HTR-8/SVneo (cell line): ENCODE results near the gene TUBA1B.
"Not testable (repeated sequence)": the region's sequence is repeated elsewhere in the genome, so short reads cannot be mapped to it uniquely, and the experiment has no call there.

Experiments used
- DNase-seq: peaks from one replicate; pipeline ENCODE4 v3.0.0; 2011; ENCODE audit warnings: low spot score, mixed read lengths; ENCODE audit not compliant: insufficient read length
- FAIRE-seq: peaks from 2 replicates; lab custom pipeline; 2011; peaks lifted over from hg19 to GRCh38; lab: Jason Lieb, UNC

TUBA1B gene

DNA sequence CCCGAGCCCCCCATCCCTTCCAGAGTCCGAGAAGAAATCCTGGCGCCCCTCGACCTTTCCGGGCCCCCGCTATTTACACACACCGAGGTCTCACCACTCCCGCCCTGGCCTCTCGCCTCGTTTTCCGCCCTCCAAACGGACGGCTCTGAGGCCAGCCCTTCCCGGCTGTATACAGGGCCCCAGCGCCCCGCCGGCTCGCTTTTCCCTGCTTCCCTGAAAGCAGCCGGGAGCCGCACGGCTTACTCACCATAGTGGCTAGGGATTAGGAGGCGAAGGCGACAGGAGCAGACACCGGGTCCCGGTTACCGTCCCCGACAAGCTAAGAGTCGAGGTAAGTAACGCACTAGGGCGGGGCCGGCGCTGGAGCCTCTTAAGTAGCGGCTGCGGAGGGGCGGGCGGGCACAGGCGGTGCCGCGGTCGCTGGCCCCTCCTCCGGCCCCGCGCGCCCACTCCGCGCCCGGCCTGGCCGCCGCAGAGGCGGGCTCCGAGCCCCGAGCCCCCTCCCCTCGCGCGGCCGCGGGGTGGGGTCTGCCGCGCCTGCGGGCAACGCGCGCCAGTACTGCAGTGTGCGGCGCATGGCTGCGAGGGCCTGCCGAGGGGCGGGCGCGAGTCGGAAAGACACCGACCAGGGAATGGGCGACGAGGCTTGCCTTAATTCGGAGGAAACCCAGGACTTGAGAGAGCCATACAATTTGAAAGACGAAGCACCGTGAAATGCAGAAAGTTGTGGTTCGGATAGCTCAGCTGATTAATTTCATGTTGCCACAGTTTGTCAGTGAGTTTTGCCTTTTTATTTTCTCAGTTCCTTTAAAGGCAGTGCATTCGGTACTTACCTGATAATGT, at the start of gene TUBA1B:
Gene TUBA1B (minus strand): TSS at position 345 of the 843 bp plus-strand sequence. CDS start 95 bp downstream, at position 250.
- FAIRE-seq, result no peak
- peak; percentile 85 for DNase-seq

DNA sequence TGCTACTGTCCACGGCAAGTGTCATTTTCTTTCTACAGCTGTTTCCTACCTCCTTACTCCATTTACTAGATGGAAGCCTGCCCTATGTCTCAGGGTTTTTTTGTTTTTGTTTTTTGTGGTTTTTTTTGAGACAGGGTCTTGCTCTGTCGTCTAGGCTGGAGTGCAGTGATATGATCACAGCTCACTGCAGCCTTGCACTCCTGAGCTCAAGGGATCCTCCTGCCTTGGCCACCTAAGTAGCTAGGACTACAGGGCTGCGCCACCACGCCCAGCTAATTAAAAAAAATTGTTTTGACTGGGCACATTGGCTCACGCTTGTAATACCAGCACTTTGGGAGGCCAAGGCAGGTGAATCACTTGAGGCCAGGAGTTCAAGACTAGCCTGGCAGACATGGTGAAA, 43.0 kb upstream of the TUBA1B start:
- DNase-seq, result no peak
- no peak for FAIRE-seq

DNA sequence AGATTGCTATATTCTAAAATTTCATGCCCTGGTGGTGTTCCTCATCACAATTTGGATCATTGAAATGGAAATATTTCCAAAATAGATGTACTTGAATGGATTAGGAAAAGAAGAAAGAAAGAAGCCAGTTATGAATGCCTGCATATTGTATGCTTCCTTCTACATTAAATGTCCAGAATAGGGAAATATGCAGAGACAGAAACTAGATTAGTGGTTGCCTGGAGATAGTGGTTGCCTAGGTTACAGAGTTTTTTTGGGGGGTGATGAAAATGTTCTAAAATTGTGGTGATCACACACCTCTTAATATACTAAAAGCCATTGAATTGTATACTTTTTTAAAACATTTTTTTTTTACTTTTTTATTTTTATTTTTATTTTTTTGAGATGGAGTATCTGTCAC, 39.7 kb upstream of the TUBA1B start:
- no peak for DNase-seq
- FAIRE-seq, result no peak

DNA sequence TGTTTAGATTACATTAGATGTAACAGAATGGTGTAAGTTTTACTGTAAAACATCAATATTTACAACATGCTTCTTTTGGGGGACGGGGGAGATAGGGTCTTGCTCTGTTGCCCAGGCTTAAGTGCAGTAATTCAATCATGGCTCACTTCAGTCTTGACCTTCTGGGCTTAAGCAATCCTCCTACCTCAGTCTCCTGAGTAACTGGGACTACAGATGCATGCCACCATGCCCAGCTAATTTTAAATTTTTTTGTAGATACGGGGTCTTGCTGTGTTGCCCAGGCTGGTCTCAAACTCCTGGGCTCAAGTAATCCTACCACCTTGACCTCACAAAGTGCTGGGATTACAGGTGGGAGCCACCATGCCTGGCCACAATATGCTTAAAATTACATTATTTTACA, 33.9 kb upstream of the TUBA1B start:
- DNase-seq, result no peak
- no peak for FAIRE-seq

DNA sequence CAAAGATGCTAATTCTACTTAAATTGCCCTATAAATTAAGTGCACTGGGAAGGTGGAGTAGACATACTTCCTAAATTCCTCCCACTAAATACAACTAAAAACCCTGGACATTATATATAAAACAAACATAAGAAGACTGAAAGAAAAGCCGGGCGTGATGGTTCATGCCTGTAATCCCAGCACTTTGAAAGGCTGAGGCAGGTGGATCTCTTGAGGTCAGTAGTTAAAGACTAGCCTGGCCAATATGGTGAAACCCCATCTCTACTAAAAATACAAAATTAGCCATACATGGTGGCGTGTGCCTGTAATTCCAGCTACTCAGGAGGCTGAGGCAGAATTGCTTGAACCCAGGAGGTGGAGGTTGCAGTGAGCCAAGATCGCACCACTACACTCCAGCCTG, 30.7 kb upstream of the TUBA1B start:
- not testable (repeated sequence) for FAIRE-seq

DNA sequence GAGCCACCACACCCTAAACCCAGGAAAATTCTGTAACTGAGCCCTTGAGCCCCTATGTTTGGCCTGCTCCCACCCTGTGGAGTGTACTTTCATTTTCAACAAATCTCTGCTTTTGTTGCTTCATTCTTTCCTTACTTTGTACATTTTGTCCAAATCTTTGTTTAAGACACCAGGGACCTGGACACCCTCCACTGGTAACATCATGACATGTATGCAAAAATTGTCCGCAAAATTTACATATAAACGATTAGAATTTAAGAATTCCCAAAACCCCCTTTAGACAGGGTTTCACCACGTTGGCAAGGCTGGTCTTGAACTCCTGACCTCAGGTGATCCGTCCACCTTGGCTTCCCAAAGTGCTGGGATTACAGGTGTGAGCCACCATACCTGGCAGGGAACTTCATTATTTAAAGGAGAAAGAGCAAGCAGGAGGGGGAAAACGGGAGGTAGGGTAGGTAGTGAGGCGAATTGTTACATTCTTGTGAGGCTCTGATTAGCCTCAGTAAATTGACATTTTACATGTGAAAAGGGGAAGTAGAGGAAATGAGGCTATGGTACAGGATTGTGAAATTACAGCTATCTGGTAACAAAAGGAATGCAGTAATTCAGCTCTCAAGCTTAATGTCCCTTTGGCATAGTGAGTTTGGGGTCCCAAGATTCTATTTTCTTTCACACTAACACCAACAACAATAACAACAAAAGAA, 30.0 kb upstream of the TUBA1B start:
- FAIRE-seq (no peak), DNase-seq (no peak)

More for the DNA sequence above, 30.7 kb upstream of the TUBA1B start:
- not testable (repeated sequence) for DNase-seq

DNA sequence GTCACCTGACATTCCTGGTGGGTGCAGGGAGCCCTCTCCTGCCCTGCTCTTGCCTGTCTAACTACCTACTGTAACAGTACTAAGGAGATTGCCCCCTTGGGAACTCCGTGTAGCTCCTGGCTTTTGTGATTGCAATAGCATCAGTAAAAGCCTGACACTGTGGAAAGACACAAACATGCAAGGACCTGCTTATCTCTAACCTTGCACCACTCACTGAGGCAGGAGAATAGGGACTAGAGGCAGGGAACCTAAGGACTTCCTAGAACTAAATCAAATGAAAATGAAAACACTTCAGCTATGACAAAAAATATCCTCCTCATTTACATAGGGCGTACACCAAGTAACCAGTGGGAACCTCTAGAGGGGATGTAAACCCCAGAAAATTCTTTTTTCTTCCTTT, 29.2 kb upstream of the TUBA1B start:
- no peak for FAIRE-seq
- no peak for DNase-seq

DNA sequence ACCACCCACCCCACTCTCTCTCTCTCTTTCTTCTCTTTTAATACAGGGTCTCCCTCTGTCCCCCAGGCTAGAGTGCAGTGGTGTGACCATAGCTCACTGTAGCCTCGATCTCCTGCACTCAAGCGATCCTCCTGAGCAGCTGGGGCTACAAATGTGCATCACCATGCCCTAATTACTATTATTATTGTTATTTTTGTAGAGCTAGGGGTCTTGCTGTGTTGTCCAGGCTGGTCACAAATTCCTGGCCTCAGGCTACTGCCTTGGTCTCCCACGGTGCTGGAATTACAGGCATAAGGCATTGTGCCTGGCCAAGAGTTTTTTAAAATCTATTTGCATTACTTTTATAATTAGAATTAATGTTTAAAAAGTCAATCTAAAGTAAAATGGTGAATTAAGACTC, 23.0 kb upstream of the TUBA1B start:
- FAIRE-seq (no peak), DNase-seq (no peak)

DNA sequence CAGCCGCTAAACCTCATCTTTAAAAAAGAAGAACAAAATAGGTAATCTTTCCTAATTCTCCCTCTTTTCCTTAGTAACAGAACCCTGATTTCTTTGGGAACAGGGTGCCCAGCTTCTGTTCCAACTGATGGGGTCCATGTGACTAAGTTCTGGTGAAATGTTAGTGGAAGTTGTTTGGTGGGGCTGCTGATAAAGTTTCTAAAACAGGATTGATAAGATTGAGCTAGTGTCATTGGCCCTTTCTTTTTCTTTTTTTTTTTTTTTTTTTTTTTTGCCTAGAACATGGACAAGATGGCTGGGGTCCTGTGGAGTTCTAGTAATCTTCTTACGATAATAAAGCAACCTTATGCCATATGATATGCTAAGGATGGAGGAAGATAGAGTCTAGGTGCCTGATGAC, 16.2 kb upstream of the TUBA1B start:
- FAIRE-seq (no peak), DNase-seq (no peak)

DNA sequence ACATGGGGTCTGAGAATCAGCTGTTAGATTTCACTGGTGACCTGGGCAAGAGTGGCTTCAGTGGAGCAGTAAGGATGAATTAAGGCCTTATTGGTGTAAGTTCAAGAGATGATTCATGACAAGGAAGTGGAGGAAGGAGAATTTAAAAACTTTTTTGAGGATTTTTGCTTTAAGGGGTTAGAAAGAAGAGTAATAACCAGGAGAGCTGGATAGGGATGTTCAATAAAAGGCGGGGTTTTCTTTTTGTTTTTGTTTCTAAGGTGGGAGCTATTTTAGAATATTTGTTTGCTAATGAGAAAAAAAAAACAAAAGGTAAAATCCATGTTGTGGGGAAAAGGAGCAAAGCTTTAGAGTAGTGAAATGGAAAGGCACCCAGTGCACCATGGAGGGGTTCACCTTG, 15.2 kb upstream of the TUBA1B start:
- DNase-seq (no peak), FAIRE-seq (no peak)

DNA sequence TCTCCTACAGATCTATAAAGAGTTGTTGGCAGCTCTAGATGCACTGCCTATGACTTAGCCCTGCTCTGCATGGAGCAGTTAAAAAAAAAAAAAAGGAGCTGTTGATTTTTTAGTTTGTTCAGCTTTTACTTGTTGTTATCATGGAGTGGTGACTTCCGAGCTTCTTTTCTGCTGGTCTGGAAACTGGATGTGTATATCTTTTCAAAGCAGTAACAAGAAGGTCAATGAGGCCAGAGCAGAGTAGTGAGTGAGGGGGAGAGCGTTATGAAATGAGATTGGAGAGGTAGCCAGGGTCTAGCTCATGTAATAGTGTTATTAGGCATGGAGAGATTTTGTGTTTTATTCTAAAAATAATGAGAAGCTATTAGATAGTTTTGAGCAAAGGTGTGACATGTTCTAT, 13.2 kb upstream of the TUBA1B start:
- FAIRE-seq (no peak), DNase-seq (no peak)

DNA sequence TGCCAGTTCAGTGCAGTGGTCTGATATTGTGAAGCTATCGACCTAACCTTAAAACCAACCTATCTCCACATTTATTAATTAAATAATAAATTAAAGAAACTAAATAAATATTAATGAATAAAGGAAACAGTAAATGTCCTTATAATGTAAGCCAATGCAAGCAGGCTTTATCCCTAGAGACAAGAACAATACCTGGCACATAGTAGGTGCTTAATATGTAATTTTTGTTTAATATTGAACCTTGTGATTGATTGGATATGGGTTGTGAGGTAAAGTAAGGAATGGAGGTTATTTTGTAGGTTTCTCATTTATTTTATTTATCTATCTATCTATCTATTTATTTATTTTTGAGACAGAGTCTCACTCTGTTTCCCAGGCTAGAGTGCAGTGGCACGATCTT, 7.8 kb upstream of the TUBA1B start:
- DNase-seq (no peak), FAIRE-seq (no peak)

DNA sequence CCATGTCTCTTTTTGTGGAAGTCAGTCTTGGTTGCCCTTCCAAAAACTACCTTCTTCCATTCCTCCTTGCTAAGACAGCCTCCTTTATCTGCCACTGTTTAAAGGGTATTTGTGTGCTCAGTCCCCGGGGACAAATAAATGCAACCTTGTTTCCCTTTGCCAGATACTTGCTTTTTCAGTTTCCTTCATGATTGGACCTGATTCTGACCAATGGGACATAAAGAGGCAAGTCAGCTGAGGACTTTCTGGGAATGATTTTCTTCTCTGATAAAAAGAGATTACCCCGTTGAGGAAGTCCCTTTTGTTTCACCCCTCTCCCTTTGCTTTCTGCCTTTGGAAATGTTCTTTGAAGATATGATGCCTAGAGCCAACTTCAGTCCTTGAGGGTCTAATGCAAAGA, 7.4 kb upstream of the TUBA1B start:
- no peak for FAIRE-seq
- no peak for DNase-seq

DNA sequence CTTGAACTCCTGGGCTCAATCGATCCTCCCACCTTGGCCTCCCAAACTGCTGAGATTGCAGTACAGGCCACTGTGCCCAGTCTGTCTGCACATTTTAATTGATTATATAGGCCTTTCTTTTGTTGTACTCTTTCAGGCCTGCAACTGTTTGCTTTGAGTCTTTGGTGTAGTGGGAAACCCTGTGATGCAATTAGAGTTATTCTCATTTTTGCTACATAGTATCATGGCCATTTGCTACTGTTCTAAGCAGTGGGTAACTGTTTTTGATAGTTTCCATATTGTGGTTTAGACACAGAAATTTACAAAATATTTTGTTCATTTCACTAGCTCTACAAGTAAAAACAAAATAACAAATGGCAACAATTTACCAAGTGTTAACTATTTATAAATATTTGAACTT, 6.3 kb upstream of the TUBA1B start:
- DNase-seq (no peak), FAIRE-seq (no peak)

DNA sequence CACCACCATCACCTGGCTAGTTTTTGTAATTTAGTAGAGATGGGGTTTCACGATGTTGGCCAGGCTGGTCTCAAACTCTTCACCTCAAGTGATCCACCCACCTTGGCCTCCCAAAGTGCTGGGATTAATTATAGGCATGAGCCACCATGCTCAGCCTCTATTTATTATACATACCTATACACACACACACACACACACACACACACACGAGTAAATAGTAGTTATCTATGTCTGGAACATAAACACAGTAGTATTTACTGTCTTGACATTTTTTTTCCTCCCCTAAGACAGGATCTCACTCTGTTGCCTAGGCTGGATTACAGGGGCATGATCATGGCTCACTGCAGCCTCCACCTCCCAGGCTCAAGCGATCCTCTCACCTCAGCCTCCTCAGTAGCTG, 5.8 kb upstream of the TUBA1B start:
- DNase-seq, FAIRE-seq: not testable (repeated sequence)

DNA sequence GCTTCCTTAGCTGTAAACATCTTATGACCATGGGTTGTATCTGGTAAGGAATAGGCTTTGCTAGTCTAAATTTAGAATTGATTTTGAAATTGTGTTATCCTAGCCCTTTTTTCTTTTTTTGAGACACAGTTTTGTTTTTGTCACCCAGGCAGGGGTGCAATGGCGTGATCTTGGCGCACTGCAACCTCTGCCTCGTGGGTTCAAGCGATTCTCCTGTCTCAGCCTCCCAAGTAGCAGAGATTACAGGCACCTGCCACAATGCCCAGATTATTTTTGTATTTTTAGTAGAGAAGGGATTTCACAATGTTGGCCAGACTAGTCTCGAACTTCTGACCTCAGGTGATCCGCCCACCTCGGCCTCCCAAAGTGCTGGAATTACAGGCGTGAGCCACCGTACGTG, 2.4 kb upstream of the TUBA1B start:
- no peak for FAIRE-seq

DNA sequence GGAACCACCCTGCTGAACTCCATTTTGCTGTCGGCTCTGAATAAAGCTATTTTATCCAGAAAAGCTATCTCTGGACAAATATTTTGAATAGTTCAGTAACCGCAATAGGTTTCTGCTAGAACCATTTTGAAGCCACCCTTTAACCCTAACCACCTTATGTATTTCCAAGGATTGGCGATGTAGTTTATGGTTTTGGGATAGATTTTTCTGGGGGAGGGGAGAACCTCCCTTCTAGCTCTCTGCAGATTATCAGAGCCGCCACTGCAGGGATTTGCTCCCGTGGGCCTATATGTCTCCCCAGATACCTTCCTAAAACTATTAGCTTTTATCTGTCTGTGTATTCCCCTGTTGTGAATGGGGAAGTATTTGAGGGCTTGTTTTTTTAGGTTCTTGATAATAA, 1.8 kb upstream of the TUBA1B start:
- DNase-seq (no peak), FAIRE-seq (no peak)

More for the DNA sequence above, 2.4 kb upstream of the TUBA1B start:
- no peak for DNase-seq

DNA sequence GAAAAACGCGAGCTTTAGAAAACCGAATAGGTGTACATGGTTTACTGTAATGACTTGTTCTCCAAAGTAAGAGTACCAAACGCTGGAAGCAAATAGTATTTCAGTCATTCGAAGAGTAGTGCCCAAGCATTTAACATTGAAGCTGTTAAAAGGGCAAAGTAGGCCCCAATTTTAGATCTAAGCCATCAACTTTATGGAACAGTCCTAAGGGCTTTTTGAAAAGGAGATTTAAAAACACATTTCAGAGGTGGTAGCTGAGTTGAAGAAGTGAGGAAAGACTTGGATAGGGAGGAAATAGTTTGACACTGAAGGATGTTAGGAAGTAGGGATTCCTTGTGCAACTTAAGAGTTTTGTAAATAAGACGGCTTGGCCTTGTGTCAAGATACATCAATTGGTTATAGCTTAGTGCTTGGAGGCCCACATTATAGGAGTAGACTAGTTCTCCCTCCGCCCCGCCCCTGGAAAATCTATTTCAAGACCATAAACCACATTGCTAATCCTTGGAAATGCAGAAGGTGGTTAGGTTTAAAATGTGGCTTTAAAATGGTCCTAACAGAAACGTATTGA, 783 bp upstream of the TUBA1B start:
- FAIRE-seq (no peak), DNase-seq (no peak)

DNA sequence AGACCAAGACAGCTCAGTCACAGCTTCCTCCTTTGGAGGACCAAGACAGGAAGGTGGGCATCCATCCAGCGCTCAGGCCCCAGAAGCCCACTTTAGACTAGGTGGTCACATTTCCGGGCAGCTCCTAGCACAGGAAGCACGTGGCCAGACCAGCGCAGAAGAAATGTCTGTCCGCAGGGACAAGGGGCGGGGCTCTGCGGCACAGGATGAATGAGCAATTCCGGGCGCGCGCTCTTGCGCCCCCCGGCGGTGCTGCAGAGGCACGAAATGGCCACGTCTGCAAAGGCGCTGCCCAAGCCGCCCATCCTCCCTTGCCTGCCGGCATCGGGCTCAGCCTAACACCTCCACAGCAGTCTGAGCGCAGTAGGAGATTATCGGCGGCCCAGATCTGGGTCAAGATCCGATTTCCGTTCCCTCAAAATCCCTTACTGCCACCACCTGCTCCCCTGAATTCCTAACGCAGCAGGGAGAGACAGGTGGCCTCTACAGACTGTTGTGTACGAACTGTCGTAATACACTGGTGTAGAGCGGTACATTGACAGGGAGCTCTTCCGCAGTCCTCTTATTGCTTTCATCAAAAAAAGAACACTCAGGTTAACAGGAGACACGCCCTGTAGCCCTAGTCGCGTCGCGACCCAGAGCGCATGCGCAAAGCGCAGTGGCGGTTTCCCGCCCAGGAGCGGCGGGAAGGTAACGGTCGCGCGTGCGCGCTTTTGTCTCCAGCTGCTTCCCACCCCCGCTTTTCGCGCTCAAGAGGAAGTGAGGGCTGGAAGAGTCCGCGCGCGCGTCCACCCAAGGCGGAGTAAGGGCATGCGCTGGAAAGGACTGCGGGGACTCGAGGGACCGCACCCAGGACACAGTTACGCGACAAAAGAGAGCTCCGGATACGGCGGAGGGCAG, 794 bp downstream of the TUBA1B start:
- FAIRE-seq (no peak), DNase-seq (peak; percentile 82)
